ENCODE measurements around the gene FCF1. TPM values are rescaled to one million over a fixed set of nuclear protein-coding genes. Genes with fewer than 3 reads are reported as not detected.

The FCF1 gene
- total RNA-seq, 1 experiment from 2014 or later = 7.4 TPM

DNA sequence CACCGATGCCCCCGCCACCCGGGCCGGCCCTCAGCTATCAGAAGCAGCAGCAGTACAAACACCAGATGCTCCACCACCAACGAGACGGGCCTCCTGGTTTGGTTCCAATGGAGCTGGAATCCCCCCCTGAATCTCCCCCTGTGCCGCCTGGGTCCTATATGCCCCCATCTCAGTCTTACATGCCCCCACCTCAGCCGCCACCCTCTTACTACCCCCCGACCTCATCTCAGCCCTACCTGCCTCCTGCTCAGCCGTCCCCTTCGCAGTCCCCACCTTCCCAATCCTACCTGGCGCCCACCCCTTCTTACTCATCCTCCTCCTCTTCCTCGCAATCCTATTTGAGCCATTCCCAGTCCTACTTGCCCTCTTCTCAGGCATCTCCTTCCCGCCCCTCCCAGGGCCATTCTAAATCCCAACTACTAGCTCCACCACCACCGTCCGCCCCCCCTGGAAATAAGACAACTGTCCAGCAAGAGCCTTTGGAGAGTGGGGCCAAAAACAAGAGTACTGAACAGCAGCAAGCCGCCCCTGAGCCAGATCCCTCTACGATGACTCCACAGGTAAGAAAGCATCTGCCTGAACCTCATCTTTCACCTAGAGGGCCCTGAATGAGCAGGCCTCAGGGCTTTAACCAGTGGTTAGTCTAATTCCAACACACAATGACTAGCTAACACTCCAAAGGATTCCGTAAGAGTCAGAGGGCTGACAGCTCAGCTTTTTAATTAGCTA, 51.0 kb downstream of the FCF1 start:
- DNase-seq (ENCODE audit: low spot score) = peak; percentile 18

DNA sequence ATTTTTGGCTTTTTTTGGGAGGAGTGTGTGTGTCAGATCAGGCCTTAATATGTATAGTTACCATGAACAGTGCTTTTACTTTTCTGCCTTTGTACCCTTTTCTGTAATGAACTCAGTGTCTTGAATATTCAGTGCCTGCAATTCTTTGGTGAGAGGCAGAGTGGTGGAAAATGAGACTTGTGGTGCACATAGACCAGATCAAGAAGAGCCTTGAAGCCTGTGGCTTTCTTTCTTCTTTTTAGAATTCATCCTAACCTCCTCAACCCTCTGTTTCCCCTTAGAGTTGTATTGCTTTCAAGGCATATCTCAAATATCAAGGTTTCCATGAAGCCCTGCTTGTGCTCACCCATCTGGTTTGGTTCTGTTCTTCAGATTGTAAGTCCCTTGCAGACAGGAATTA, 52.8 kb downstream of the FCF1 start:
- DNase-seq (ENCODE audit: low spot score) = no peak

- no peak for DNase-seq (ENCODE audit: low spot score)
Measured at GRCh38 chr14:74771399-74771798, 58.5 kb downstream of the FCF1 start.

- DNase-seq (ENCODE audit: low spot score) = no peak
Measured at GRCh38 chr14:74784634-74785033, 71.7 kb downstream of the FCF1 start.

DNA sequence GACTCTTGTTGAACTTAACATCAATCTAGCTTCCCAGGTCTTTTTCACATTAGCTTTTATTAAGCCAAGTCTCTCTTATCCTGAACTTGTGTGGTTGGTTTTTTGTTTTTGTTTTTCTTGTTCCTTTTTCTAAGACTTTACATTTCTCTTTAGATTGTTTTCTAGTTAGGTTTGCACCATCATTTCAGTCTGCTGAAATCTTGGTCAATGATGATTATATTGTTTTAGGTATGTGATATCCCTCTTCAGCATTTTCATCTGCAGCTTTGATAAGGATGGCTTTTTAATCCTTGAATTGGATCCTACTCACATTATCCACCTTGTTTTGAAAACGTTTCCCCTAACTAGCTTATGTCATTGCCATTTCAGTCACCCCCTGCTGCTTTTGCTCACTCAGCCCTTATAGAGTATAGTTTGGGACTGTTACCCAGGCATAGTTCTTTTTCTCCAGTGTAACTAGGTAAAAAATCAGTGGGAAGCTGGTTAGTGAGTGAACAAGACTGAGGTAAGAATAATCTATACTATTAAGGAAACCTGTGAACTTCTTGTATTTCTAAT, 72.2 kb downstream of the FCF1 start:
- DNase-seq (ENCODE audit: low spot score) = no peak

DNA sequence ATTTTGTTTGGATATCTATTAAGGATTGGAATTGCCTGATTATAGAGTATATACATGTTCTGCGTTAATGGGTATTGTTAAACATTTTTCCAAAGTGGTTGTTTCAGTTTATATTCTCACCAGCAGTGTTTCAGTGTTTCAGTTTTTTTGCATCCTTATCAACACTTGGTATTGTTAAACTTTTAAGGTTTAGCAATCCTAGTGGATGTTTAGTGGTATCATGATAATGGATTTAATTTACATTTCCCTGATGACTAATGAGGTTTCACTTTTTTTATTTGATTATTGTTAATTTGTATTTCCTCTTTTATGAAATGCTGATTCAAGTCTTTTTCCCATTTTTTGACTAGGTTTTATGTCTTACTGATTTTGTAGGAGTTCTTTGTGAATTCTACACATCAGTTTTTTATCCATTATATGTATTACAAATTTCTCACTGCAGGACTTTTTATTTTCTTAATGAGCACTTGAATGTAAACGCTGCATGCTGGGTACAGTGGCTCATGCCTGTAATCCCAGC, 73.9 kb downstream of the FCF1 start:
- DNase-seq (ENCODE audit: low spot score) = no peak

Small RNA genes lying within 50 kb of the gene (small RNA-seq; reads per million reads assigned to genes)
- gene RF00409 = not detected

Other genes starting within 250 kb of the FCF1 start
- 108 and 141 TPM in 2 replicates for gene NPC2, start 219.8 kb upstream of the FCF1 start, total RNA-seq (2014; rRNA removed; shearing (Covaris generic))
- 12.7 and 16.3 TPM in 2 replicates for gene ISCA2, start 219.4 kb upstream of the FCF1 start, total RNA-seq (2014; rRNA removed; shearing (Covaris generic))
- gene LTBP2, start 100.9 kb upstream of the FCF1 start, total RNA-seq (2014; rRNA removed; shearing (Covaris generic)) = 0.31 and 2.6 TPM in 2 replicates
- 12.0 and 18.5 TPM in 2 replicates for gene AREL1, start 64 bp upstream of the FCF1 start, total RNA-seq (2014; rRNA removed; shearing (Covaris generic))
- gene YLPM1, start 50.2 kb downstream of the FCF1 start, total RNA-seq (2014; rRNA removed; shearing (Covaris generic)) = 6.8 and 9.1 TPM in 2 replicates
- not detected in 2 replicates for gene PROX2, start 163.0 kb downstream of the FCF1 start, total RNA-seq (2014; rRNA removed; shearing (Covaris generic))
- 31.9 and 35.2 TPM in 2 replicates for gene DLST, start 168.8 kb downstream of the FCF1 start, total RNA-seq (2014; rRNA removed; shearing (Covaris generic))
- gene RPS6KL1, start 210.1 kb downstream of the FCF1 start, total RNA-seq (2014; rRNA removed; shearing (Covaris generic)) = 9.4 and 17.4 TPM in 2 replicates
- gene PGF, start 242.5 kb downstream of the FCF1 start, total RNA-seq (2014; rRNA removed; shearing (Covaris generic)) = 1.5 and 1.8 TPM in 2 replicates